GM21786 (cell line): ENCODE data around the gene PFKP.

Experiments used
- ATAC-seq: cut with Tn5 transposase; IDR thresholded peaks from one replicate; pipeline ENCODE4 v1.9.1; 2021; ENCODE audit not compliant: unreplicated experiment

The PFKP gene

DNA sequence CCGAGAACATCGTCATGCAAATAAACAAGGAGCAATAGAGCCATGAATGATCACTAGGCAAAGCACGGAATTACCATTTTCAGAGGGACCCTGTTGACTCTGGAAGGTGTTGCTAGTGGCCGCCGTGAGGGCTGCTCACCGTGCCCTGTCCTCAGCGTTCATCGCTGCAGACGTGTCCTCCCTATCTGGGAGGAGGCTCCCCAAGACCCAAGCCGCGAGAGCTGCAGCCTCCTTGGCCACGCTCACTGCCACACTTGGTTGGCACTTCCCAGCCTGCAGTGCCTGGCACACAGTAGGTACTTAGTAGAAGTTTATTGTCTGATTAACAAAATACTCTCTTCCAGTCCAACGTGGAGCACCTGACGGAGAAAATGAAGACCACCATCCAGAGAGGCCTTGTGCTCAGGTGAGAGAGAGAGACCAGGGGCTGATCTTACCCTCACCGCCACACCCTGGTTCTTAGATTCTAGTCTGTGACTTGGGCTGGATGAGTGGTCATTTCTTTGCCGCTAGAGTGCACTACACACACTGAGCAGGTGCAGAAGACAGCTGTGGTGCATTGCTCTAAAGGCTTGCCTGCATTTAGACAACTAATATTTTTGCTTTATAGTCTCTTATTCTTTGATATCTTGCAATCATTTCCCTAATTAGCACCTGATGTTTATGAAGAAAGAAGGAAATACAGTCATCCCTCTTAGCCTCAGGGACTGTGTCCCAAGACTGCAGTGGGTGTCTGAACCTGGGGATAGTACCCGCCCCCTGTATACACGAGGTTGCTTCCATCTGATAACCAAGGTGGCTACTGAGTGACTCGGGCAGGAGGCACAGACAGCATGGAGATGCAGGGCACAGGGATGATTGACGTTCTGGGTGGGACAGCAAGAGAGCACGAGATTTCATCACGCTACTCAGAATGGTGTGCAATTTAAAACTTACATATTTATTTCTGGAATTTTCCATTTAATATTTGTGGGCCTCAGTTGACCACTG lies 65.0 kb downstream of the PFKP start:
- ATAC-seq: no peak

DNA sequence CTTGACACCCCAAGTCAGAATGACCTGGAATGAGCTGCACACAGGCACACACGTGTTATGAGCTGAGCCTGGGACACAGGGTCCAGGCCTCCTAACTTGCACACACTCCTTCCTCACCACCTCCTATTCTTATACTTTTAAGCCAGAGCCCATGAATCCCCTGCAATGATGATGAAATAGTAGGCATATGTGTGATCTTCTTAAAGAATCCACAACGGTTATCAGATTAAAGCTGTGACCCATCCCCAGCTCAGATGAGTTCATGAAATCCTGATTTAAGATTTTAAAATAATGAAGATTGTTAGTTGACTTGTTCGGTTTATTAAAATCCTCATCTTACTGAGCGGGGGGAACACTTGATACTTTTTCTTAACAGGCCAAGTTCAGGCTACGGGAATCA lies 66.6 kb downstream of the PFKP start:
- ATAC-seq: no peak

DNA sequence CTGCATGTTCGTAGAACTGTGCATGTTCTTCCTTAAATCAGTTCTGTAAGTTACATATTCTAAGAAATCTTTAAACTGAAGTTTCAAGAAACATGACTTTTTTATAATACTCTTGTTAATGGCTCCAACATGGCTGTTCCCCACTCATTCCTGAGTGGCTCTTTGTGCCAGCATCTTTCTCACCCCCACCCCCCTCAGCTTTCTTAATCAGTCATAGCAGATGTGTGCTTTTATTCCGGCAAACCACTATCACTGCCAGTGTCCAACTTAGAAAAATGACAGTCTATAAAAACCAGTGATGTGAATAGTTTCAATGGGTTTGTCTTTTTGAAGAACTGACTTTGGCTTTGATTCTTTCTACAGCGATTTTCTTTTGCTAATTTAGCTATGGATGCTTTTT lies 67.7 kb downstream of the PFKP start:
- no peak for ATAC-seq

DNA sequence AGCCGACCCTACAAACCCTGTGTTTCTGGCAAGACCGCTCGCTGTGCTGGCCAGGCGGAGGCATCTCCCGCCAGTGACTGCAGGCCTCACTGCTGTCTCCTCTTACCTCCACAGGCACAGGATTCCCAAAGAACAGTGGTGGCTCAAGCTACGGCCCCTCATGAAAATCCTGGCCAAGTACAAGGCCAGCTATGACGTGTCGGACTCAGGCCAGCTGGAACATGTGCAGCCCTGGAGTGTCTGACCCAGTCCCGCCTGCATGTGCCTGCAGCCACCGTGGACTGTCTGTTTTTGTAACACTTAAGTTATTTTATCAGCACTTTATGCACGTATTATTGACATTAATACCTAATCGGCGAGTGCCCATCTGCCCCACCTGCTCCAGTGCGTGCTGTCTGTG lies 69.0 kb downstream of the PFKP start:
- ATAC-seq: no peak

DNA sequence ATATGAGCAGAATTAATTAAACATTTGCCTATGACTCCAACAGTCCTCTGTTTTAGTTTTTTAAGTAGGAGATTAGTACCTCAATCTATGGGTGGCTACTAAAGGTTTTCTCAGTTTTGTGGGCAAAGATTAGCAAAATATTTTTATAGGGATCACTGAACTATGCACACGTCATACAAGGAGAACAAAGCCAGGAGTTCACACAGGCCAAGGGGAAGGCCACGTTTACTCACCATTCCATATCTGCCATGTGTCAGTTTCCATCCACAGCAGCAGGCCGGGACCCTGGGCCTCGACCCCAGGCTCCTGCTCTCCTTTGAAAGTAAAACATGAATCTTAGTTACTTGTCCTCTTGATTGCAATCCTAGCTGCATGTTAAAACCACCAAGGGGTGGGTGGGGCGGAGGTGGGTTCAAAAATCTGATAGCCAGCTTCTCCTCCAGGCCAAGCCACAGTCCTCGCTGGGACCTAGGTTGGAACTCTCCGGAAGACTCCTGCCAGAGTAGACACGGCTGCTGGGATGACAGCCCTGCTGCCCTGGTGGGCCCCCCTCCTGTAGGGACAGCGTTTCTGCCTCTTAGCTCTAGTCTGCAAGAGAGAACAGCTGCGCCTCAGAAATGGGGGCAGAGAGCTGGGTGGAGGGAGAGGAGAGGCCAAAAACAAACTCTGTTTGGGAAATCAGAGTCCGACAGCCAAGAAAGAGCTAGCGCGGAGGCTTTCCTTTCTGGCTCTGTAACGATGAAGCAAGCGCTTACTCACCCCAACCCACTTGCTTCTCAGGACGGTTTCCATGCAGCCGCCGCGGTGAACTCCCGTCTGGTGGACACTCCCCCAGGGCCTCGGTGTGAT lies 69.6 kb downstream of the PFKP start:
- ATAC-seq: no peak

DNA sequence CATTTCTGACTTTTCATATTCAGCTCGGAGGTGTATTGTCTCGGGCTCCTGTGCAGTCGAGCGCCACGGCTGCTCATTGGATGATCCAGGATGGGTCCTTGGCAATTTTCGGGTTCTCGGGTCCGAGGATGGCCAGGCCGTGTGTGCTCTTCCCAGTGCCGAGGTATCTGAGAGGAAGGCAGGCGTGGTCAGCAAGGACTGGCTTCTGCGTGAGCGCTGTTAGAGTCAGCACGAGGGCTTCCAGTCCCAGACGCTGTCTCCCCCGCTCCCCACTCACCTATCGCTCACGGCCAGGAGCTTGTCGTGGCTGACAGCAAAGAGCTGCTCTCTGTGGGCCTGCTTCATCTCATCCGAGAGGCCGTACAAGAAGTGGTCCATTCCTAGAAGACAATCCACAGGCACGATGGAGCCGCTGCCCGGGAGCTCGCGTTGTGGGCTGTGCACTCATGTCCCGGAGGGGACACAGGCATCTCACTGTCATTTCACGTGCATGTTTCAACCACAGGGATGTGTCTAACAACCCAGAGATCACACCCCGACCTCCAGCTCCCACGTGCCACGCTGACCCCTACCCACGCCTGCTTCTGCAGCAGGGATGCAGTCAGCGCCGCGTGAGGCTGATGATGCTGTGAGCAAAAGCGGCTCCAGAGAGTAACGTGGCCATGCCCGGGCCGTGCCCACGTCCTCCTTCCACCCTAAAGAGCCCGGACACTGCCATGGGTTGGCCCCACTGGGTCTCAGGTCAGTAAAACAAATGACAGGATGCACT lies 70.8 kb downstream of the PFKP start:
- no peak for ATAC-seq

DNA sequence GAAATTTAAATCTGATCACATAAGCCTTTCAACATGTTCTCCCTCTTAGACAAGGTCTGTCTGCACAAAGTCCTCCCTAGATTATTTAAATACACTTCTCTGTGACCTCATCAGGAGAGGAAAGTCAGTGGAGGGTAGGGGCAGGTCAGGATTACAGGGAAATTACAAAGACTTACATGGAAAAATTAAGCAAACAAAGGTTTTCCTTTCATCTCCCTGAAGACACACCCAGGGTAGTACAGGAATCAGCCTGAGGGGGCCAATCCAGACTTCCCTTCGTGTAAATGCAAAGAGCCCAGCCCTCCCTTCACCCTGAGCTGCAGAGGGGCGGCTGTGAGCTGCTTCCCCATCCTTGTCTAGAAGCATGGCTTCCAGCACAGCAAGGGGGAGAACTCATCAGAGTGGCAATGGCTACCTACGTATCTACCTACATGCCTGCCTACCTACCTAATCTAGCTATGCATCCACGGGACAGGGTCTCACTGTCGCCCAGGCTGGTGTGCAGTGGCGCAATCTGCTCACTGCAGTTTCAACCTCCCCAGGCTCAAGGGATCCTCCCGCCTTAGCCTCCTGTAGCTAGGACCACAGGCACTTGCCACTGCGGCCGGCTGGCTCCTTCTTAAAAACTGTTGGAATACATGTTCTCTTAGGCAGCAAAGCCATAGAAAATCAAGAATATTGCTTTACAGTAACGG lies 72.0 kb downstream of the PFKP start:
- ATAC-seq: no peak

DNA sequence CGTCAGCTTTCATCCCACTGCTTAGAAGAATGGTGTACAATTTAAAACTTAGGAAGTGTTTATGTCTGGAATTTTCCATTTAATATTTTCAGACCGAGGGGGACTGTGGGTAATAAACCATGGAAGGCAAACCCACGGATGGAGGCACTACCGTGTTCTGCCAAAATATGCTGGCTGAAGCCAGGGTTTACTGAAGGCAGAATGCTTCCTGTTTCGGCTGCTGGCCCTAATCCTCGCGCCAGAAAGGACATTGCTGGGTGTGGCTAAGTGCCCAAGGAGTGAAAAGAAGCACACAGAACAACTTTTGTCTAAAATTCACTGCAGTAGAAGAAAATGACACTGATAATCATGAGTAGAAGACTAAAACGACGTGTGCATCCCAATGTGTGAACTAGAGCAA lies 72.9 kb downstream of the PFKP start:
- no peak for ATAC-seq

DNA sequence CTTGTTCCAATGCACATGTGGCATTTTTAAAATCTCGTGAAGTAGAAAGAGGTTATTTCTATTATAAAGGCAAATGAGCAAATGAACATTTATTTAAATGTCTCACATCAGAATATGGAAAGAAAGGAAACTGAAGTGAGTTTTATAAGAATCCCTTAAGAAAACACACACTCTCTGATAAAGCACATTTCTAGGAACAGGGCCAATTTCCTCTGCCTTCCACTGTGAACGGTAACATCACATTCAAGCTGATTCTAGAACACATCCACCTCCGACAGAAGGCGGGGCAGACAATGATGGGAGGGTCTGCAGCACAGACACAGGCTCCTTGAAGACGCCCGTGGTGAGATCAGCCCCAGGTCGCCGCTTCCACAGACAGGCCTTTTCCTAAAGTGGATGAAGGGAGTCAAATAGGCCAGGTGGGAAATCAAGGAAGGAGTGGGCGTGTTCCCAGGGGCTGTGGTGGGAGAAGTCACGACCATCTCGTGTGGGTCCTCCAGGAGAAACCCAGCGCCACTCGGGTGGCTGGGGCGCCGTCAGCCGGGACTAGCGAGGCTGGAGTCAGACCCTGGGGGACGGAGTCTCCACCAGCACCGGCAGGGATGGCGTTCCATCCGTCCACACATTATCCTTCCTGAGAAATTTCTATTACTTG lies 74.1 kb downstream of the PFKP start:
- no peak for ATAC-seq

DNA sequence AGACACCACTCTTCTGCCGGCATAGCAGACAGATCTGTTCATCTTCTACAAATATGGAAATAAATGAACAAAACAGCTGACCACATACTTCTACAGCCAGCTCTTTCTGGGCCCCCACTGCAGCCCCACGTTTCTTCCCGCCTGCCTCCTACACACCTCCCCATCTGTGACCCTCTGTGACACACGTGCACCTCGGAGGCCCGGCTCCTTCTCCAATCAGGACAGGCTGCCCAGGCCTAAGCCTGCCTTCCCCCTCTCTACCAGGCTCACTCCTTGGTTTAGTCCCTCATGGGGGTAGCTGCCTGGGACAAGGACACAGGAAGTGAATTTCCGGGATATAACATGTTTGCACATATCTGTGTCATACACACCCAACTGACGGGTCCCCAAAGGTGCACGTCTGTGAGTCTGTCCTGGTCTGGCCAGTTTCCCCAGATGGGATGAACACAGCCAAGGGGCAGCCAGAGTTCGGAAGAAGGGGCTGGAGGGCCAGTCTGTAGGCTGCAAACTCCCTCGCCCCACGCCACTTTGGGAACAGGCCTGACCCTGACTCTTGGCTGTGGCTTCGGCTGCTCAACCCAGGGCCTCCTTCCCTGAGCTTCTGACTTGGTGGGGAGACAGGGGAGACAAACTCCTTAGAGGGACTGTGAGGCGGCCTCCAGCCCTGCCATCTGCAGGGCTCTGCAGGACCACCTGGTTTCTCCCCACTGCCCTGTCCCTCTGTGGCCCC lies 75.0 kb downstream of the PFKP start:
- no peak for ATAC-seq

DNA sequence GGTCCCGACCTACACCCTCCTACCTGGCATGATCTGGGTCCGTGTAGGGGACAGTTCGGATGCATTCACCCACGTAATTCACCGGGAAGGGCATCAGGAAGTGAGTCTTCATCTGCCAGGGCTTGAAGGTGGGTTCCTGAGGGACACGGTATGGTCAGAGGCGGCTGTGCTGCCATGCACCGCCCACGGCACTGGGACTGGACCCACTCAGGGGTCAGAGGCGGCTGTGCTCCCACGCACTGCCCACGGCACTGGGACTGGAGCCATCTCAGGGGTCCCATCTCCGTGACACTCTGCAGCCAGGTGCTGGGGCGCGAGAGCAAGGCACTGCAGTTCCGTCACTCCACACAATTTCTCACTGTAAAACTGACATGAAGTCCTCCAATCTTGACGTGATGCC lies 76.0 kb downstream of the PFKP start:
- ATAC-seq: no peak

DNA sequence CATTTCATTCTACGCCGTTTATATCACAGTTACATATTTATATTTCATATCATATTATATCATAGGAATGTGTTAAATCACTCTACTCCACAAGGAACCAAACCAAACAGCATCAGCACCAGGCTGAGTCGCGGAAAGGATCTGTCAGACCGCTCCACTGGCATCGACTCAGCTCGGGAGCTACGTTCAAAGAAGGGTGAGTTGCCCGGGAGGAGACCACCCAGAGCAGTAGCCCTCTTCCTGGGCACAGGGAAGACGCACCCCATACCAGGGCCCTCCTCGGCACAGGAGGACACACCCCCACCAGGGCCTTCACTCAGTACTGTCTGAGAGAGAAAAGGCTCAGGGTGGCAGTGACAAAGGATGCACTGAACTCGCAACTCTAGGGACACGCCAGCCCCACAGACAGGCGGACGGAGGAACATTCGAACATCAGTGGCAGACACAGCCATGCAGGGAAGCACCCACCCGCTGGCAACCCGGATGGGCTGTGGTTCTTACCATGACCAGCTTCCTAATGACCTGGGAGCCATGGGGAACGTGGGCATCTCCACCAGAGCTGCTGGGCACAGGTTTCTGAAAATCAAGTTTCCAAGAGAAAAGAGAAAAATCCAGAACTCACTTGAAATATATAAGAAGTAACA lies 76.6 kb downstream of the PFKP start:
- no peak for ATAC-seq

DNA sequence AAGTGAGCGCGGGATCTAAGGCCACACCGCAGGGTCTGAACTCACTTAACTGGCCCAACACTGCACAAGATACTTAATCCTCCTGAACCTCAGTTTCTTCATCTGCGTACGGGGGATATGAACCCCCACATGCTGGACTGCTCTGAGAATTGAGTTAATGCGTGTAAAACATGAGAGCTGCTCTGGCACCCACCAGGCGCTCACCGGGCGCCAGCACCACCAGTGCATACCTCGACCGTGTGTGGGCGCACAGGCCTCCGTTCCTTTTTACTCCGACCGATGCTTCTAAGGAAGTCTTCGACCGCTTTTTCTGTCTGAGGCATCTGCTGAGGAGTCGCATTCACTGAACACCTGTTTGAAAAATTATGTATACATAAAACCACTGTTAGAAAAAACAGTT lies 78.0 kb downstream of the PFKP start:
- ATAC-seq: no peak

DNA sequence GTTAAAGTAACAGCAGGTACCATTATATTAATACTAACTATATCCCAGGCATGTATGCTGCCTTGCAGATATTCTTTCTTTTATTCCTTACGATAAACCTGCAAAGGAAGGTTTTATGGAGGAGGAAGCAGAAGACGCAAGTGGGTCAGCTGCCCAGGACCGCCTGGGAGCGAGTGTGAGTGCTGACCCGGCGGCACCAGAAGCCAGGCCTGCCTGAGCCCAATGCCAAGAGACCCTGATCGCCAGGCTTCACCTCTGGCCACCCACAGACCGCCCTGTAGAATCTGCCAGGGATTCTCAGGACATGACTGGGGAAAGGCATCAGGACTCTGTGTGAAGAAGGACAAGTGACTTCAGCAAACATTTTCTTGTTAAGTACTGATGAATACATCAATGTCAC lies 78.9 kb downstream of the PFKP start:
- ATAC-seq: no peak

DNA sequence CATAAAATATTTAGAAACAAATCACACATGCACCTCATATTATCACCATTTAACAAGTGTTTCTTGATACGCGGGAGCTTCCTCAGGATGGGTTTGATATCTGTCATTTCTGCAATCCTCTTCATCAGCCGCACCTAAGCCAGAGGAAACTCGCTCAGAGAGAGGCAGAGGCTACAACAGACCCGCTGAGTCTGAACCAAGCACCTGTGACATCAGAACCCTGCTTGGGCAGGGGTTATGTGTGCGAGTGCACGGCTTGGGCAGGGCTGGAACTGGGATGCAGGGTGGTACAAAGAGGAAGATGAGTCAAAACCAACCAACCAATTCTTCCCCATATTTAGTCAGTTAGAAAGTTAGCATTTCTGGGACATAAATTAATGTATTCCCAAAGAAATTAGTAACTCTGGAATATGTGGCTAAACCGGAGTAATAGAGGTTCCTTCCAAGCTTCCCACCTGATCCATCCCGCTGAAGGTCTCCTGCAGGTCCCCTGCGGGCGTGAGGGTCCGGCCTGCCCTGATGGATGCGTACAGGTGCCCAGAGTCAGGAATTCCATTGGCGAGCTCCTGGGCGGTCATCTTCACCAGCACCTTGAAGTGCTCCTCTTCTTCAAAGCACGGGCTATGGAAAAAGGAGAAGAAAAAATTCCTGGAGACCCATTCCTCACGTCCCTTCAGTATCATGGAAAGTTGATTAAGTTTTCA lies 79.9 kb downstream of the PFKP start:
- ATAC-seq: no peak

DNA sequence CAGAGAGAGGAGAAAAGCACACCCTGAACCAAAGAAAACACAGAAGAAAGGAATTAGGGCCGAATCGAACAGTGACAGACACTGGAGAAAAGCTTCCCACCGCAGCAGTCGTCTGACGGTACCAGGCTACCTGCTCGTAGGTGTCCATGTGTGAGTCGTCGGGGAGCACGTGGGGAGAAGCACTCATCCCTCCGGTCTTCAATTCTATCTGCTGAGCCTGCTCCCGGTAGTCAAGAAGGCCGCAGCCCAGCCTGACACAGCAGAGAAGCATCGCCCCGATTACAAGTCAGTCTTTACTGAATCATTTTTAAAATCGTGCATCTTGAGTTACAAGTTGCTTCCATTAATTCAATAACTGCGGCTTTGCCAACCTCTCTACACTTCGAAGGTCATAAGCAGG lies 80.7 kb downstream of the PFKP start:
- ATAC-seq: no peak

DNA sequence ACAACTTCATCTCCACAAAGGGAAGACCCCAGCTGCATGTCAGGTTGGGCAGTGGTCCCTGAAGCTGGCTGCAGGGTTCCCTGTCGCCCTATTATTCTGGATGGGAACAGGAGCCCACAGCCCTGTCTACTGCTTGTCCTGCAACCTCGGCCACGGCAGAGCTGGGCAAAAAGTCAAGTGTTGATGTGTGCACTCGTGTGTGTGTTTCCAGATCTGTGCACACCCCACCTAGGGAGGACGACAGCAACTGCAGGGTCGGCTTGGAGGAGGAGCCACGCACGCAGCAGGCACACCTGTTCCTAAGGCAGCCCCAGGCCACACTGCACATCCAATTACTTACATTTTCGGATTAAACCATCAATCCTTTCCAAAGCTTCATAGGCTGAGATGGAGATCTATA lies 81.6 kb downstream of the PFKP start:
- ATAC-seq: no peak

DNA sequence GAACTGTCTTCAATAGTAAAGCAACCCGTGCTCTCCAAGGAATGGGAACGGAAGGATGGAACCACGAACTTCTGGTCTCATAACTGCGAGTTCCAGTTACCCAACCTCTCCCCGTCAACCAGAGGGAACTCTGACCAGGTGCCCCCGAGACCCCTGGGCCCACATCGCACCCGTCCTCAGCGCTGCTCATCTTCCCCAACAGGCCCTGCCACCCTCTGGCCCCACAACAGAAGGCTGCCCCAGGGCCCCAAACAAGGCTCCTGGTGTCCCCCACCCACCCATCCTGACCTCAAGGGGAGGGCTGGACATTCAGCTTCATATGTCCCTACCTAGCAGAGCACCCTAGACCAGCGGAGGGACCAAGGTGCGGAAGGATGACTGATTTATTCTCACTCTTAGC lies 82.6 kb downstream of the PFKP start:
- no peak for ATAC-seq
